HepG2 (cell line): ENCODE results near the gene ERF. TPM values are rescaled to one million over a fixed set of nuclear protein-coding genes. Genes with fewer than 3 reads are reported as not detected.

Source experiments
- CCAR2 ChIP-seq: fragments of 200-400 bp; formaldehyde crosslinking; optimal IDR thresholded peaks from 2 replicates; pipeline ENCODE3; 2018; ENCODE audit warnings: low read depth, mild to moderate bottlenecking, low read length, moderate library complexity
- EHMT2 ChIP-seq: fragments of 200-600 bp; sonication (generic); IDR thresholded peaks from 2 replicates; pipeline ENCODE4 v1.7.0; 2017; ENCODE audit warnings: antibody characterized with exemption, low read depth, low read length, borderline replicate concordance
- GPN1 ChIP-seq: sonication (generic); formaldehyde crosslinking; IDR thresholded peaks from 2 replicates; pipeline ENCODE4 v1.5.1; 2020; ENCODE audit warnings: missing genetic modification reagents, borderline replicate concordance
- HMGXB4 ChIP-seq, 2 experiments: sonication (generic) in 1 of 2; formaldehyde crosslinking in 1 of 2; IDR thresholded peaks; 2 replicates each; pipeline versions ENCODE4 v1.4.0 to v1.6.1; 2018 to 2020; ENCODE audit warnings: missing genetic modification reagents in 2 of 2, borderline replicate concordance in 1 of 2, low read depth in 1 of 2, mild to moderate bottlenecking in 1 of 2, missing biosample characterization in 1 of 2
- MTF2 ChIP-seq: sonication (generic); formaldehyde crosslinking; IDR thresholded peaks from 2 replicates; pipeline ENCODE4 v1.5.0; 2020; ENCODE audit warnings: missing genetic modification reagents, borderline replicate concordance
- PATZ1 ChIP-seq: sonication (generic); formaldehyde crosslinking; IDR thresholded peaks from 2 replicates; pipeline ENCODE4 v1.4.0; 2020; ENCODE audit warnings: missing genetic modification reagents
- TCF7L2 ChIP-seq: IDR thresholded peaks from 2 replicates; pipeline ENCODE4 v1.6.1; 2011; ENCODE audit warnings: mild to moderate bottlenecking, low read depth, low read length, moderate library complexity
- ZEB1 ChIP-seq: IDR thresholded peaks from 2 replicates; pipeline ENCODE4 v1.6.1; 2012; ENCODE audit warnings: mild to moderate bottlenecking, low read depth, inconsistent platforms; ENCODE audit not compliant: insufficient replicate concordance
- ZHX1 ChIP-seq: sonication (generic); formaldehyde crosslinking; IDR thresholded peaks from 2 replicates; pipeline ENCODE4 v1.8.1; 2022; ENCODE audit warnings: low read depth, mild to moderate bottlenecking, missing genetic modification reagents
- ZNF282 ChIP-seq: fragments of 450-650 bp; IDR thresholded peaks from 2 replicates; pipeline ENCODE4 v1.6.1; 2018; ENCODE audit not compliant: partially characterized antibody
- ZNF687 ChIP-seq: sonication (generic); formaldehyde crosslinking; IDR thresholded peaks from 2 replicates; pipeline ENCODE4 v1.5.1; 2020; ENCODE audit warnings: mild to moderate bottlenecking, missing genetic modification reagents, moderate library complexity
- polyA plus RNA-seq, 8 experiments: library from polyadenylated mRNA; depleted of rRNA in 3 of 8; stranded (reverse) in 7 of 8; unstranded in 1 of 8; fragments of >200 nt; fragmentation: Illumina TruSeq in 4 of 8; extraction: Trizol in 4 of 8; gene quantifications; 2 replicates each; pipeline versions ENCODE4 v1.2.1 to v1.2.3, GENCODE V29; 2011 to 2016; ENCODE audit warnings: low read depth in 4 of 8, missing spikeins in 1 of 8, mixed read lengths in 1 of 8; ENCODE audit not compliant: insufficient read depth in 1 of 8
- total RNA-seq, 5 experiments: library from RNA; depleted of rRNA; stranded (reverse); fragments of >200 nt; fragmentation: Illumina TruSeq; extraction: Trizol; gene quantifications; 2 replicates each; pipeline ENCODE4 v1.2.3, GENCODE V29; 2016; ENCODE audit warnings: low read depth in 1 of 5

ERF gene
- total and polyA plus RNA-seq, 2 of the 13 experiments (the other 11 are each of a cell fraction or from before 2014, with no cell fraction given), result 67.1 to 69.9 TPM

GRCh38 chr19:42270346-42271044 is 15.6 kb upstream of the ERF start (continued):
- TF ChIP-seq ZHX1 (CRISPR knock-in tag) (no peak), TCF7L2 (no peak), EHMT2 (no peak), ZNF687 (CRISPR knock-in tag) (peak; percentile 61), CCAR2 (no peak), HMGXB4 (CRISPR knock-in tag; IDR thresholded peaks at IDR 0.05; ENCODE audit: borderline replicate concordance in 1 of 2, low read depth in 1 of 2) (no peak), MTF2 (CRISPR knock-in tag) (no peak), PATZ1 (peak; percentile 48), ZEB1 (no peak), GPN1 (CRISPR knock-in tag) (no peak), ZNF282 (no peak)
